A549 (cell line): Measurements from ENCODE around the gene OR8S1. TPM values are rescaled to one million over a fixed set of nuclear protein-coding genes. Genes with fewer than 3 reads are reported as not detected.

Experiments used
- ATAC-seq, 2 experiments: fragments of 200-7000 bp in 1 of 2; fragments of >200 bp in 1 of 2; cut with Nextera tagmentation in 1 of 2; cut with Tn5 transposase in 1 of 2; 3 replicates each; pipeline versions ENCODE4 v1.8.0 to v1.9.1; 2018 to 2020; ENCODE audit warnings: mild to moderate bottlenecking in 1 of 2, moderate library complexity in 1 of 2
- CTCF ChIA-PET: fragments of 300-600 bp; sonication (Branson Sonifier 250); formaldehyde crosslinking; extraction: SDS; loops from one replicate; lab custom pipeline; 2021; ENCODE audit warnings: antibody characterized with exemption, inconsistent platforms; lab: Yijun Ruan, JAX
- POLR2A ChIA-PET: fragments of 350-600 bp; formaldehyde crosslinking; extraction: SDS; loops from one replicate; lab custom pipeline; 2021; ENCODE audit warnings: antibody characterized with exemption, inconsistent platforms; lab: Yijun Ruan, JAX
- DNase-seq, 2 experiments: peaks; one replicate each; pipeline versions ENCODE4 v3.0.0 to v3.0.0-alpha.2; 2011 to 2016; ENCODE audit warnings: low read depth in 1 of 2, low spot score in 1 of 2
- FAIRE-seq: peaks from 2 replicates; lab custom pipeline; 2011; peaks lifted over from hg19 to GRCh38; lab: Jason Lieb, UNC
- H3K27ac ChIP-seq, 2 experiments: fragments of >200 bp; sonication (Bioruptor Twin); formaldehyde crosslinking; 3 replicates each; pipeline ENCODE4 v1.5.1; 2016 to 2017
- H3K4me1 ChIP-seq: fragments of >200 bp; sonication (Bioruptor Twin); formaldehyde crosslinking; 3 replicates; pipeline ENCODE4 v1.6.1; 2016
- H3K4me2 ChIP-seq: fragments of >200 bp; sonication (Bioruptor Twin); formaldehyde crosslinking; 3 replicates; pipeline ENCODE4 v1.6.1; 2016
- H3K4me3 ChIP-seq: fragments of >200 bp; sonication (Bioruptor Twin); formaldehyde crosslinking; 3 replicates; pipeline ENCODE4 v1.5.1; 2016
- H3K9me3 ChIP-seq: fragments of >200 bp; sonication (Bioruptor Twin); formaldehyde crosslinking; 3 replicates; pipeline ENCODE4 v1.6.1; 2016
- BHLHE40 ChIP-seq: IDR thresholded peaks from 2 replicates; pipeline ENCODE4 v1.6.1; 2012; ENCODE audit warnings: low read depth, low read length, inconsistent platforms
- CBX2 ChIP-seq: fragments of 200-600 bp; sonication (generic); IDR thresholded peaks from 2 replicates; pipeline ENCODE4 v1.6.1; 2016; ENCODE audit warnings: low read depth, mild to moderate bottlenecking, borderline replicate concordance
- CHD2 ChIP-seq: fragments of 150-350 bp; IDR thresholded peaks from 2 replicates; pipeline ENCODE4 v1.6.1; 2014; ENCODE audit warnings: low read length; ENCODE audit not compliant: partially characterized antibody
- E2F6 ChIP-seq: IDR thresholded peaks from 2 replicates; pipeline ENCODE4 v1.6.1; 2012; ENCODE audit warnings: low read depth, borderline replicate concordance
- EHF ChIP-seq: fragments of 250-450 bp; sonication (Bioruptor Pico); IDR thresholded peaks from 2 replicates; pipeline ENCODE4 v1.5.0; 2020; ENCODE audit warnings: mild to moderate bottlenecking
- EP300 ChIP-seq, 2 experiments: fragments of >200 bp; sonication (Bioruptor Twin); formaldehyde crosslinking; IDR thresholded peaks; 2 replicates in 1 of 2; 3 replicates in 1 of 2; pipeline ENCODE4 v1.6.1; 2016 to 2017
- FOSB ChIP-seq: fragments of 250-450 bp; sonication (Bioruptor Pico); IDR thresholded peaks from 2 replicates; pipeline ENCODE4 v1.5.0; 2020; ENCODE audit warnings: mild to moderate bottlenecking, moderate library complexity
- HDAC2 ChIP-seq: fragments of 200-600 bp; sonication (generic); IDR thresholded peaks from 2 replicates; pipeline ENCODE4 v1.6.1; 2016
- HES2 ChIP-seq: fragments of >200 bp; sonication (Bioruptor Twin); formaldehyde crosslinking; IDR thresholded peaks from 2 replicates; pipeline ENCODE4 v1.6.1; 2016
- HOXB13 ChIP-seq: fragments of 250-450 bp; sonication (Bioruptor Pico); IDR thresholded peaks from 2 replicates; pipeline ENCODE4 v1.5.0; 2020; ENCODE audit warnings: low read depth, mild to moderate bottlenecking, moderate library complexity
- KDM1A ChIP-seq: fragments of 200-600 bp; sonication (generic); IDR thresholded peaks from 2 replicates; pipeline ENCODE4 v1.6.1; 2016; ENCODE audit warnings: low read depth, mild to moderate bottlenecking
- MAX ChIP-seq: IDR thresholded peaks from 2 replicates; pipeline ENCODE4 v1.6.1; 2012
- MAZ ChIP-seq: fragments of 150-350 bp; IDR thresholded peaks from 2 replicates; pipeline ENCODE4 v1.6.1; 2014; ENCODE audit warnings: antibody characterized with exemption, low read depth, low read length, borderline replicate concordance
- NPAS2 ChIP-seq: fragments of 250-450 bp; sonication (Bioruptor Pico); IDR thresholded peaks from 2 replicates; pipeline ENCODE4 v1.8.0; 2022; ENCODE audit warnings: mild to moderate bottlenecking, moderate library complexity, borderline replicate concordance
- PHF8 ChIP-seq: fragments of 200-600 bp; sonication (generic); IDR thresholded peaks from 2 replicates; pipeline ENCODE4 v1.6.1; 2016; ENCODE audit warnings: low read depth, mild to moderate bottlenecking, antibody characterized with exemption, moderate library complexity, borderline replicate concordance
- RARB ChIP-seq: fragments of 250-450 bp; sonication (Bioruptor Pico); IDR thresholded peaks from 2 replicates; pipeline ENCODE4 v1.8.0; 2021; ENCODE audit warnings: mild to moderate bottlenecking, moderate library complexity
- RFX5 ChIP-seq: fragments of 450-650 bp; IDR thresholded peaks from 2 replicates; pipeline ENCODE4 v1.7.1; 2014; ENCODE audit warnings: antibody characterized with exemption, mild to moderate bottlenecking, moderate library complexity
- SMC3 ChIP-seq: fragments of >200 bp; sonication (Bioruptor Twin); formaldehyde crosslinking; IDR thresholded peaks from 3 replicates; pipeline ENCODE4 v1.6.1; 2018; ENCODE audit warnings: inconsistent platforms
- SREBF2 ChIP-seq: fragments of 450-650 bp; IDR thresholded peaks from 2 replicates; pipeline ENCODE4 v1.6.1; 2014; ENCODE audit warnings: mild to moderate bottlenecking, moderate library complexity
- TP53 ChIP-seq: fragments of 250-450 bp; sonication (Bioruptor Pico); IDR thresholded peaks from 2 replicates; pipeline ENCODE4 v1.5.0; 2021; ENCODE audit warnings: mild to moderate bottlenecking, moderate library complexity
- ZNF302 ChIP-seq: fragments of 250-450 bp; sonication (Bioruptor Pico); IDR thresholded peaks from 2 replicates; pipeline ENCODE4 v1.9.0; 2021; ENCODE audit warnings: inconsistent platforms, mild to moderate bottlenecking, moderate library complexity
- ZSCAN20 ChIP-seq: fragments of 250-450 bp; sonication (Bioruptor Pico); IDR thresholded peaks from 2 replicates; pipeline ENCODE4 v1.8.0; 2022; ENCODE audit warnings: mild to moderate bottlenecking, moderate library complexity
- WGBS: methylation state at CpG from one replicate; pipeline ENCODE4 v1.1.6; 2017; ENCODE audit errors: missing lambda C conversion rate; 5-methylcytosine and 5-hydroxymethylcytosine counted together
- polyA plus RNA-seq, 4 experiments: library from polyadenylated mRNA; depleted of rRNA in 3 of 4; stranded (reverse); fragments of >200 nt; fragmentation: RNase III in 1 of 4; extraction: RNeasy Plus Mini Kit Qiagen cat#74134 plus additional on column Dnase treatment in 1 of 4; gene quantifications; 2 replicates in 3 of 4; 3 replicates in 1 of 4; pipeline ENCODE4 v1.2.3, GENCODE V29; 2011 to 2017

The OR8S1 gene
- polyA plus RNA-seq, 2 of the 4 experiments (the other 2 are of a cell fraction) = not detected

GRCh38 chr12:48527891-48528670, 2.6 kb downstream of the OR8S1 start:
- Histone ChIP-seq H3K4me3 (no peak overlapping the region), H3K4me2 (no peak overlapping the region), H3K9me3 (no peaks in the 10 kb centered on the region), H3K4me1 (no peaks in the 10 kb centered on the region), H3K27ac (no peak overlapping the region)
- ChIA-PET POLR2A (no interaction called here), CTCF (interaction anchor here (1.3 to 3.5 kb wide), 2 partner anchors 14 to 90 kb away, joined by 5 to 12 read pairs; no protein-coding TSS in a partner anchor)
- whole genome bisulfite sequencing = 70% methylated on average over 41 of the region's 44 CpGs
- ATAC-seq (no peak), DNase-seq (no peak), FAIRE-seq (no peak)
- TF ChIP-seq PHF8 (no peak), MAZ (no peak), KDM1A (no peak), NPAS2 (CRISPR knock-in tag) (no peak), SMC3 (no peak), EHF (no peak)

- TF ChIP-seq KDM1A (no peak), ZNF302 (CRISPR knock-in tag) (no peak), CHD2 (no peak), HDAC2 (no peak), RARB (CRISPR knock-in tag) (no peak), PHF8 (no peak)
- TF ChIP-seq, all 56 proteins: peak for 0
- Histone ChIP-seq H3K4me3 (no peak overlapping the region), H3K9me3 (peaks cover 4% of the 10 kb centered on the region; the same call in 2 of the 3 replicates), H3K4me2 (no peak overlapping the region), H3K27ac (no peak overlapping the region), H3K4me1 (no peaks in the 10 kb centered on the region)
- ATAC-seq (no peak), FAIRE-seq (no peak), DNase-seq (no peak)
- ChIA-PET POLR2A (no interaction called here), CTCF (interaction anchor here (2.0 to 2.2 kb wide), 2 partner anchors 9 to 86 kb away, joined by 4 to 8 read pairs; no protein-coding TSS in a partner anchor)
These were observed 7.2 kb downstream of the OR8S1 start for GRCh38 chr12:48532601-48533000.

GRCh38 chr12:48536602-48537001, 11.2 kb downstream of the OR8S1 start:
- FAIRE-seq = no peak
- TF ChIP-seq RFX5 = no peak
- TF ChIP-seq EP300 (IDR thresholded peaks at IDR 0.05) = no peak
- TF ChIP-seq HOXB13 (CRISPR knock-in tag) = no peak
- TF ChIP-seq SREBF2 = no peak
- TF ChIP-seq TP53 = no peak
- no peak for TF ChIP-seq ZSCAN20 (CRISPR knock-in tag)
- no peak for TF ChIP-seq BHLHE40
- TF ChIP-seq HES2 = no peak
- TF ChIP-seq CBX2 = no peak
- no peak for TF ChIP-seq MAX
- no peak for TF ChIP-seq FOSB (CRISPR knock-in tag)
- no peak for TF ChIP-seq E2F6
- TF ChIP-seq, all 56 proteins: peak for 0
- ATAC-seq = no peak
- POLR2A ChIA-PET = no interaction called here
- CTCF ChIA-PET = interaction anchor here (1.3 kb wide), 1 partner anchor 82 kb away, joined by 3 read pairs; no protein-coding TSS in a partner anchor
- no peak for DNase-seq
- Histone ChIP-seq H3K4me2 (no peak overlapping the region), H3K4me1 (no peaks in the 10 kb centered on the region), H3K27ac (no peak overlapping the region), H3K4me3 (no peak overlapping the region), H3K9me3 (peaks cover 4% of the 10 kb centered on the region; the same call in 2 of the 3 replicates)
- WGBS = 0% methylated on average over 1 of the region's 1 CpG
